Stimulated activated CD4-positive, alpha-beta T cell treated with anti-CD3 and anti-CD28 coated beads, Interleukin-1b, Interleukin-23, amount 100 ng/mL, for 48 hours (primary cell): ENCODE measurements around the gene CHADL.

Experiments used
- DNase-seq: peaks from one replicate; pipeline ENCODE4 v3.0.0-alpha.2; 2020

CHADL gene

DNA sequence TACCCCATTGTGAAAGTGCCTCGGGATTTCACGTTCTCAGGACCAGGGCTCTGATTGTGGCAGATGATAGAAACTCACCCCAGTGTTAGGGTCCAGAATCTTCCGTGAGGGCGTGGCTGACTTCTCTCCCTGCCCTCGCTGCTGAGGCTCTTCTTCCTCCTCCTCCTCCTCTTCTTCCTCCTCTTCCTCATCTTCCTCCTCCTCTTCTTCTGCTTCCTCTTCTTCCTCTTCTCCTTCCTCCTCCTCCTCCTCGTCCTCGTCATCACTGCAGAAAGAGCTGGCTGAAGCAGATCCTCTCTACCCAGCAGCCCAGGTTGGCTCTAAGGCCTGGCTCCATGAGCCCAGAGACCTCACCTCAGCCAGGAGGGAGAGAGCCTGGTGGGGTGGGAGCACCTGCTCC, 13.5 kb upstream of the CHADL start:
- no peak for DNase-seq

- no peak for DNase-seq
These were observed 11.6 kb upstream of the CHADL start for GRCh38 chr22:41252365-41252764.

- no peak for DNase-seq
These were observed 9.4 kb upstream of the CHADL start for GRCh38 chr22:41250127-41250526.

GRCh38 chr22:41249442-41249841, 8.7 kb upstream of the CHADL start:
- DNase-seq: no peak

GRCh38 chr22:41248758-41249157, 8.0 kb upstream of the CHADL start:
- no peak for DNase-seq

- DNase-seq: no peak
These were observed 7.6 kb upstream of the CHADL start for GRCh38 chr22:41248314-41248713.

- no peak for DNase-seq
These were observed 7.0 kb upstream of the CHADL start for GRCh38 chr22:41247703-41248102.

DNA sequence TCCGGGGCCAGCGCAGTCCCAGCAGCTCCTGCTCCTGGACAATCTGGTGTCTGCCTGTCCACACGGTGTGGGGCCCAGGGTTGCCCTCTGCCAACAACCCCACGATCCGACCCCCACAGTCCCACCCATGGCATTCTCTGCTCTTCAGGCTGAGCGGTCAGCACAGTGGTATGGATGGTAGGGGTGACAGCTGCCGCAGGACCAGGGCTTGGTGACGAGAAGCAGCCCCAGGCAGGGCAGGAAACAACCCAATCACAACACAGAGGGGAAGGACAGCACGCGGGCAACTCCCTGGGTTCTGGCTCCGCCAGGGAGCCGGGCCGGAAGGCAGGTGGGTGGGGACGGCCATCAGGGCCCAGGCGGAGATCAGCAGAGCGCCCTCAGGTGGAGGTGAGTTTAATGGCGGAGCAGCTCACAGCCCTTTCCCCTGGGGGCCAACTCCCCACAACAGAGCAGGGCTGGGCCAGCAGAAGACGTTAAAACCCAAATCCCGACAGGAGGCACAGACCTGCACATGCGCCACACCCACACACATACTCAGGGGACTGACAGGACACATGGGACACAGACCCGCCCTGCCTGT, 5.3 kb upstream of the CHADL start:
- DNase-seq: no peak

DNA sequence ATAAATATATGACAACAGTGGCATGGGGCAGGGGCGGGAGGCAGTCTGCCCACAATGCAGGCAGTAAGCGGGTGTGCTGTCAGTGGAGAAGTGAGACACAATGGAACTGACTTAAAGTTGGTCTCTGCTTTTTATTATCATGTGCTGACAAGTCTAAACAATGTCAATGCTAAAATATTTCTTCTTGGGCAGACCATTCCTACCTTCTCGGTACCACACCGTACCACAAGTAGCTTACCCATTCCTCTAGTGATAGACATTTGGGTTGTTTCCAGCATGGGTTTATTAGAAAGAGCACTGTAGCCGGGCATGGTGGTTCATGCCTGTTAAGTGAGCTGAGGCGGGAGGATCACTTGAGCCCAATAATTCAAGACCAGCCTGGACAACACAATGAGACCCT, 2.6 kb upstream of the CHADL start:
- DNase-seq: no peak

DNA sequence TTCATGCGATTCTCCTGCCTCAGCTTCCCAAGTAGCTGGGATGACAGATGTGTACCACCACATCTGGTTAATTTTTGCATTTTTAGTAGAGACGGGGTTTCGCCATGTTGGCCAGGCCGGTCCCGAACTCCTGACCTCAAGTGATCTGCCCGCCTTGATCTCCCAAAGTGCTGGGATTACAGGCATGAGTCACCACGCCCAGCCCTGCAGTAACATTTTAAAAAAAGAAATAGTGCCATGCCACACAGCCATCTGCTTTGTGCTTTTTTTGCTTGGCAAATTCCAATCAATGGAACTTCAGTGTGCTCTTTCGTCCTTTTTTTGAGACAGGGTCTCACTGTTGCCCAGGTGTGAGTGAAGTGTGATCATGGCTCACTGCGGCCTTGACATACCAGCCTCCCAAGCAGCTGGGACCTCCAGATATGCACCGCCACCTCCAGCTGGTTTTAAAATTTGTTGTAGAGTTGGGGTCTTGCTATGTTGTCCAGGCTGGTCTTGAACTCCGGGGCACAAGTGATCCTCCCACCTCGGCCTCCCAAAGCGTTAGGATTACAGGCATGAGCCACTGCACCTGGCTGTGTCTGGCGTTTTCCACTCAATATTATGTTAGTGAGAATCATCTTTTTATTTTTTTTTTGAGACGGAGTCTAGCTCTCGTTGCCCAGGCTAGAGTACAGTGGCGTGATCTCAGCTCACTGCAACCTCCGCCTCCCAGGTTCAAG, 1.8 kb upstream of the CHADL start:
- DNase-seq: no peak

GRCh38 chr22:41241133-41241676, 474 bp upstream of the CHADL start:
- DNase-seq: no peak

GRCh38 chr22:41239443-41240128, 1.1 kb downstream of the CHADL start:
- no peak for DNase-seq

- DNase-seq: no peak
These were observed 1.9 kb downstream of the CHADL start for GRCh38 chr22:41238570-41239442.

DNA sequence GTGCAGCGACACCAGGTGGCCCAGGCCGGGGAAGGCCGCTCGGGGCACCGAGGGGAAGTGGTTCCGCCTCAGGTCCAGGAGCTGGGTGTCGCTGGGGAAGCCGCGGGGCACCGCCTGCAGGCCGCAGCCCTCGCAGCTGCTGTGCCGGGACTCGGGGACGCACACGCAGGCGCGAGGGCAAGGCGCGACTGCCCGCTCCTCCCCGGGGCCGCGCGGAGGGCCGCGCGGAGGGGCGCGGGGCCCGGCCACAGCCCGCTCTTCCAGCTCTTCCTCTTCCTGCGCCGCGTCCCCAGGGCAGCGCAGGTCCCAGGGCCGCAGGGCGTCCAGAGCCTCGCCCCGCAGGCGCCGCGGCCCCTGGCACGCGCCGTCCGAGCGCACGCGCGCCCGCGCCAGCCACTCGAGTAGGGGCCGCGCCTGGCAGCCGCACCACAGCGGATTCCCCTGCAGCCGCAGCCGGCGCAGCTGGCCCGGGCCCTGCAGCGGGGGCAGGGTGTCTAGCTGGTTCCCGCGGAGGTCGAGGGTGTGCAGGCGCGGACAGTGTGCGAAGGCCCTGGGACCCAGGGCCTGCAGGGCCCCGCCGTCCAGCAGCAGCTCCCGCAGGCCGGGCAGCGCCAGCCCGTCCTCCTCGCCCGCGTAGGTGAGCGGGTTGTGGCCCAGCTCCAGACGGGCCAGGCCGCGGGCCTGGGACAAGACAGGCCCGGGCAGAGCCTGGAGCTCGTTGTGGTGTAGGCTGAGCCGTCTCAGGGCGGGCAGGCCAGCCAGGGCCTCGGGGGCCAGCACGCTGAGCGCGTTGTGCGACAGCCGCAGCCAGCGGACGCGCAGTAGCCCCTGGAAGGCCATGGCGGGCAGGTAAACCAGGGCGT, 2.8 kb downstream of the CHADL start:
- DNase-seq: peak; percentile 82

DNA sequence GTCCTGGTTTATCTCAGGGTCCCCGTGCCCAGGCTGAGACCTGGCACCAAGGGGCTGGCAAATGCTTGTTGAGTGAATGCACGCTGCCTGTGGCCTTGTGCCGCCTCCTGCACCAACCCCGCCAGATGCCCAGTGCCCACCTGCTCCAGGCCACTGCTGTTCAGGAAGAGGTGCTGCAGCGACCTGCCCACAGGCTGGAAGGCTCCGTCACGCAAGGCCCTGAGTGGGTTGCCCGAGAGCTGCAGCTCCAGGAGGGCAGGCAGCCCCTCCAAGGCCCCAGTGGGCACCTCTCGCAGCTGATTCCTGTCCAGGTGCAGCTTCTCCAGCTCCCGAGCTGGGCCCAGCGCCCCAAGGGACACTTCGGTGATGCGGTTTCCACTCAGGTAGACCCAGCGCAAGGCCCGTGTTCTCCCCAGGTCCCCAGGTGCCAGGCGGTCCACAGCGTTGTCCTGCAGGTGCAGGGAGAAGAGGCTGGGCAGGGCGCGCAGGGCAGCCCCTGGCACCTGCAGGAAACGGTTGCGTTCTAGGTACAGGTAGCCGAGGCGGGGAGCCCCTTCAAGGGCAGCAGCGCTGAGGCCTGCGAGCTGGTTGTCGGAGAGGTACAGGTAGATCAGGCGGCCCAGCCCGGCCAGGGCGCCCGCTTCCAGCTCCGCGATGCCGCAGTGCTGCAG, 3.6 kb downstream of the CHADL start:
- DNase-seq: no peak

- DNase-seq: no peak
These were observed 5.7 kb downstream of the CHADL start for GRCh38 chr22:41234815-41235695.

DNA sequence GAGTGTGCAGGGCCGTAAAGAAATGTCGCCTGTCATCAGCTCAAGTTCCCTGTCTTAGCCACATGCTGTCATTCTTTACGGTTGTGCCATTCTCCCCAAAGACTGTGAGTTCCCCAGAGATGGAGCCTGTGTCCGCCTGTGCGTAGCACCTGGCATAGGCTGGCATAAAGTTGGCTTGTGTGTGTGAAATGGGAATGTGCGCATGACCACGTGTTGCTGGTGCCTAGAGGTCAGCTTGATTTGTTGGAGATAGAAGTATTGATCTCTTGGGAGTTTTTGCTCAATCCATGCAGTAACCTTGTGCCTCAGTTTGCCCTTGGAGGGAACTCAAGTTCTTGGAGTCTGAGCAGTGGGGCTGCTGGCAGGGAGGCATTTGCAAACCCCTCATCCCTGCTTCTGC, 9.4 kb downstream of the CHADL start:
- DNase-seq: no peak

- no peak for DNase-seq
These were observed 10.3 kb downstream of the CHADL start for GRCh38 chr22:41230401-41230785.

DNA sequence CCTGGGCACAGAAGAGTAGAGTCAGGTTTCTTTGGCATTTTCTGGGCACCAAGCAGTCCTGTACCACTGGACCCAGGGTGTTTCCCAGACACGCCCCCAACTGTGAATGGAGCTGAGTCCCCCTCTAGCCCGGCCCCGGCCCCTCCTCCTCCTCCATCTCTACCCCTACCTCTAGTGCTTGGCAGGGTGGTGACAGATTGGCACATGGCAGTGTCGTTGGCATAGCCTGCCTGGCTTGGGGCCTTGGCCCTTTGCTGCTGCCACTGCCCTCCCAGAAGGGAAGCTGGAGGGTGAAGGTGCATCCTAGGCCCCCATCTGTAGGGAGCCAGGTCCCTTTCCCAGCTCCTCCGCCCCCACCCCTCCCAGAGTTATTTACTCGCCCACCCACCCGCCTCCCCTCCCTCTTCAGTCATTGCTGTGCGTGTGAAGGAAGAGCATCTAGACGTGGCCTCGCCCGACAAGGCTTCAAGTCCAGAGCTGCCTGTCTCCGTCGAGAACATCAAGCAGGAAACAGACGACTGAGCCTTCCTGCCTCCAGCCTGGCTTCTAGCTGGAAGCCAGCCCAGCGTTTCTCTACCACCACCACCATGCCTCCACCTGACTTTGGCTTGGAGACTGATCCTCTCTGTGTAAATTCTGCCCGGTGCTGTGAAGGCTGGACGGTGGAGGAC, 10.9 kb downstream of the CHADL start:
- DNase-seq: no peak

DNA sequence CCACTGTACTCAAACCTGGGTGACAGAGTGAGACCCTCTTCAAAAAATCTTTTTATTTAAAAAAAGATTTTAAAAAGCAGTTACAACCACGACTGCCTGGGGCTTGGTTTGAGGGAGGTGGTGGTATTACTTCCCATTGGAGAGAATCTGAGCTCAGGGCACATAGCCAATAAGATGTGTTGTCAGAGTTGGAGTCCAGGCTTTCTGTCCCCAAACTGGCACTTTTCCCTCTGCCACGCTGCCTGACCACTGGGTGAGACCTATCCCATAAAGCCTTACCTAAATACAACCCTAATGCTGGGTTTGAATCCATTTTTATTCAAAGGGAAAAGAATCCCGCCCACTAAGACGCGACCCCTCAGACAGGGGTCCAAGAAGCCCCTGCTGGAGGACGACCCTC, 11.5 kb downstream of the CHADL start:
- DNase-seq: no peak
